HL-60 (cell line): ENCODE measurements around the gene SARM1.
A peak's percentile ranks its signal among the peaks of the same experiment; 100 is the strongest.

Experiments used
- DNase-seq, 2 experiments: peaks; one replicate each; pipeline ENCODE4 v3.0.0-alpha.2; 2010 to 2020; ENCODE audit warnings: low read depth in 1 of 2, low spot score in 1 of 2
- H3K27ac ChIP-seq: fragments of 250-450 bp; sonication (Bioruptor Pico); replicated peaks from 2 replicates; pipeline ENCODE4 v1.5.1; 2020; ENCODE audit warnings: mild to moderate bottlenecking, moderate library complexity
- H3K27me3 ChIP-seq: fragments of 250-450 bp; sonication (Bioruptor Pico); 2 replicates; pipeline ENCODE4 v1.5.1; 2021; ENCODE audit warnings: mild to moderate bottlenecking, moderate library complexity; ENCODE audit not compliant: insufficient read depth, poor library complexity, severe bottlenecking
- H3K4me3 ChIP-seq: replicated peaks from 2 replicates; pipeline ENCODE4 v1.5.1; 2011; ENCODE audit warnings: mild to moderate bottlenecking, control low read depth, low read length; ENCODE audit not compliant: insufficient read depth
- CTCF ChIP-seq: IDR thresholded peaks from one replicate; pipeline ENCODE4 v1.5.1; 2011; ENCODE audit warnings: low read length, control low read depth, inconsistent platforms; ENCODE audit not compliant: insufficient read depth
- GABPA ChIP-seq: IDR thresholded peaks from 2 replicates; pipeline ENCODE4 v1.6.1; 2012; ENCODE audit warnings: low read depth
- POLR2AphosphoS5 ChIP-seq: IDR thresholded peaks from 2 replicates; pipeline ENCODE4 v1.6.1; 2012; ENCODE audit warnings: low read depth
- REST ChIP-seq: IDR thresholded peaks from 2 replicates; pipeline ENCODE4 v1.6.1; 2012; ENCODE audit warnings: low read depth; ENCODE audit not compliant: insufficient replicate concordance
- SPI1 ChIP-seq: IDR thresholded peaks from 2 replicates; pipeline ENCODE4 v1.6.1; 2012; ENCODE audit warnings: low read depth, mild to moderate bottlenecking, borderline replicate concordance

SARM1 gene

GRCh38 chr17:28381141-28381825, 9.8 kb downstream of the SARM1 start:
- Histone ChIP-seq H3K27ac (no peak overlapping the region), H3K27me3 (peaks cover 20% of the 10 kb centered on the region), H3K4me3 (no peak overlapping the region)
- no peak for DNase-seq
- TF ChIP-seq CTCF, result no peak
- no peak for TF ChIP-seq REST
- no peak for TF ChIP-seq GABPA
- TF ChIP-seq SPI1, result no peak
- no peak for TF ChIP-seq POLR2AphosphoS5

GRCh38 chr17:28384281-28385036, 13.0 kb downstream of the SARM1 start:
- H3K27me3 ChIP-seq, result peaks cover 20% of the 10 kb centered on the region
- H3K27ac ChIP-seq, result no peak overlapping the region
- peak overlapping the region; percentile 12 for H3K4me3 ChIP-seq
- DNase-seq, result peak in 1 of 2 experiments; percentile 36
- no peak for TF ChIP-seq REST
- TF ChIP-seq SPI1, result no peak
- TF ChIP-seq CTCF, result no peak
- TF ChIP-seq GABPA, result no peak
- TF ChIP-seq POLR2AphosphoS5, result no peak; the same call in 1 of the 2 replicates

GRCh38 chr17:28385037-28385400, 13.5 kb downstream of the SARM1 start:
- Histone ChIP-seq H3K27ac (no peak overlapping the region), H3K4me3 (no peak overlapping the region), H3K27me3 (peaks cover 20% of the 10 kb centered on the region)
- no peak for DNase-seq
- TF ChIP-seq REST, result no peak
- TF ChIP-seq POLR2AphosphoS5, result no peak
- TF ChIP-seq GABPA, result no peak
- TF ChIP-seq CTCF, result no peak
- no peak for TF ChIP-seq SPI1
